NCI-H2107 treated with DMSO at 0.1 percent for 48 hours (cell line): ENCODE results near the gene ANKRD40.
"Not testable (repeated sequence)": the region's sequence is repeated elsewhere in the genome, so short reads cannot be mapped to it uniquely, and the experiment has no call there.

ENCODE experiments used
- DNase-seq: peaks from one replicate; lab custom pipeline; 2025; ENCODE audit not compliant: unreplicated experiment; lab: John Stamatoyannopoulos, UW

ANKRD40 gene, protein sequence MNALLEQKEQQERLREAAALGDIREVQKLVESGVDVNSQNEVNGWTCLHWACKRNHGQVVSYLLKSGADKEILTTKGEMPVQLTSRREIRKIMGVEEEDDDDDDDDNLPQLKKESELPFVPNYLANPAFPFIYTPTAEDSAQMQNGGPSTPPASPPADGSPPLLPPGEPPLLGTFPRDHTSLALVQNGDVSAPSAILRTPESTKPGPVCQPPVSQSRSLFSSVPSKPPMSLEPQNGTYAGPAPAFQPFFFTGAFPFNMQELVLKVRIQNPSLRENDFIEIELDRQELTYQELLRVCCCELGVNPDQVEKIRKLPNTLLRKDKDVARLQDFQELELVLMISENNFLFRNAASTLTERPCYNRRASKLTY

GRCh38 chr17:50707289-50708049 lies at the start of gene ANKRD40:
Gene ANKRD40 (minus strand): TSS chr17:50707914. CDS start chr17:50707654, 260 bp downstream.
- peak; percentile 85 for DNase-seq

DNA sequence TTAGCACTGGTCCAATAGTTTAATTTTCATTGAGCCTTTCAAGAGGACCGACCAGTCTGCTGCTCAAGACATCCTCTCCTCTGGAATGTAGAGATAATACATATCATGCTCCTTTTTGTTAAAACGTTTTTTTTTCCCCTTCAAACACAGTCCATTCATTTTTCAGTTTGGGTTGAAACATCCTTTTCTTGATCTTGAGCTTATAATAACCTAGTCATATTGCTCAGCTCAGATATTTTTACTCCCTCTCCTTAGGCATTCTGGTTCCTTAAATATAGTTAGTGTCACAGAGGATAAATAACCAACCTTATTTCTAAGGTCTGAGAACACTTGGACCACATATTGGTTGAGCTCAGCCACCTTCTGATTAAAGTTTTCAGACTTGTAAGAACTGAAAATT lies 46.8 kb upstream of the ANKRD40 start:
- DNase-seq: no peak

- DNase-seq: no peak
These were observed 41.5 kb upstream of the ANKRD40 start for GRCh38 chr17:50749245-50749644.

DNA sequence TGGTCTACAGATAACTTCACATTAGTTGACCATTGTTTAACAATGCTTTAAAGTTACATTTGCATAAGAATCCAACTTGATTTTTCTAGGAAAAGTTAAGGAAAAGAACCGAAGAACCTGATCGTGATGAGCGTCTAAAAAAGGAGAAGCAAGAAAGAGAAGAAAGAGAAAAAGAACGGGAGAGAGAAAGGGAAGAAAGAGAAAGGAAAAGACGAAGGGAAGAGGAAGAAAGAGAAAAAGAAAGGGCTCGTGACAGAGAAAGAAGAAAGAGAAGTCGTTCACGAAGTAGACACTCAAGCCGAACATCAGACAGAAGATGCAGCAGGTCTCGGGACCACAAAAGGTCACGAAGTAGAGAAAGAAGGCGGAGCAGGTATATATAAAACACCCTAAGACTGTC lies 37.9 kb upstream of the ANKRD40 start:
- DNase-seq: no peak

DNA sequence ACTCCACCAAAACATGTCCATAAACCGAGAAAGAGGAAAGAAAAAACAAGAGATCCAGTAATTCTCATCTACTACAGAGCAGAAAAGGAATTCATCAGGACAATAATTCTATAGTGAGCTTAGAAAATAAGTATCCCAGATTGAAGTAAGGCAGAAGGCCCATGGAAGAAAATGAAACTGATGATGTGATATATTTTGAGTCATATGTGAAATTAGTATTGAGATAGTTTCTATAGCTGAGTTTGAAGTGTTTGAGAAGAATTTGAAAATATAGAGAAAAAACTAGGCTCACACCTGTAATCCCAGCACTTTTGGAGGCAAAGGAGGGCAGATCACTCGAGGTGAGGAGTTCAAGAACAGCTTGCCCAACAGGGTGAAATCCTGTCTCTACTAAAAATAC lies 31.4 kb upstream of the ANKRD40 start:
- no peak for DNase-seq

DNA sequence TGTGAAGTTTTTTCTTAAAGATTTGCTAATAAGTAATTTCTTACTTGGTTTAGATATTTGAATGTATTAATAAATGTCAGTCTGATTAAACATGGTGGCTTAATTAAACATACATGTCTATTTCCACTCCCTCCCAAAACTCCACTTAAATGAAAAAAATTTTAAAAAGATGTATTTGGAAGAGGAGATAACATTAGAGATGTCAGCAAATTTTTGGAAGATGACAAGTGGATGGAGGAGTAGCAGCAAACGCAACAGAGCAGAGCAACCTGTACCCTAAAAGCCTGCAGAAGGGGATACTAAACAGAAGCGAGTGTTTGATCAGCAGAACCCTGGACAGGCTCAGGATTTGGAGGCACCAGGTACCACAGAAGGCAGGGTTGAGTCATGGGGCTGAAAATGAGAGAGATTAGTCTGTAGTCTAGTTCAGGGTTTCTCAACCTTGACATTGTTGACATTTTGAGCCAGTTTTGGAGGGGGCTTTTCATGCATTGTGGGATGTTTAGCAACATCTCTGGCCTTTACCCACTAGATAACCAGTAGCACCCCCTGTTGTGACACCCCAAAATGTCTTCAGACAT lies 29.5 kb upstream of the ANKRD40 start:
- no peak for DNase-seq

DNA sequence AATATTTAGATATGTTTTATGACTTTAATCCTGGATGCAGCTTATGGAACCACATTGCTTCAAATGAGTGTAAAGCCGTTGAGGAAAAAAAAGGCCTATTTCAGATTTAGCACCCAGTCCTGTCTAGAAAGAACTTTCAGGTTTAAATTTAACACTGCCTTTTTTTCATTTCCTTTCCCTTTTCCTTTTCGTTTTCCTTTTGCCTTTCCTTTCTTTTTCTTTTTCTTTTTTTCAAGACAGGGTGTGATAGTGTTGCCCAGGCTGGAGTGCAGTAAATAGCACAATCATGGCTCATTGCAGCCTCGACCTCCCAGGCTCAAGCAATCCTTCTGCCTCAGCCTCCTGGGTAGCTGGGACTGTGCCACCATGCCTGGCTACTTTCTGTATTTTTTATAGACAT lies 27.6 kb upstream of the ANKRD40 start:
- no peak for DNase-seq

DNA sequence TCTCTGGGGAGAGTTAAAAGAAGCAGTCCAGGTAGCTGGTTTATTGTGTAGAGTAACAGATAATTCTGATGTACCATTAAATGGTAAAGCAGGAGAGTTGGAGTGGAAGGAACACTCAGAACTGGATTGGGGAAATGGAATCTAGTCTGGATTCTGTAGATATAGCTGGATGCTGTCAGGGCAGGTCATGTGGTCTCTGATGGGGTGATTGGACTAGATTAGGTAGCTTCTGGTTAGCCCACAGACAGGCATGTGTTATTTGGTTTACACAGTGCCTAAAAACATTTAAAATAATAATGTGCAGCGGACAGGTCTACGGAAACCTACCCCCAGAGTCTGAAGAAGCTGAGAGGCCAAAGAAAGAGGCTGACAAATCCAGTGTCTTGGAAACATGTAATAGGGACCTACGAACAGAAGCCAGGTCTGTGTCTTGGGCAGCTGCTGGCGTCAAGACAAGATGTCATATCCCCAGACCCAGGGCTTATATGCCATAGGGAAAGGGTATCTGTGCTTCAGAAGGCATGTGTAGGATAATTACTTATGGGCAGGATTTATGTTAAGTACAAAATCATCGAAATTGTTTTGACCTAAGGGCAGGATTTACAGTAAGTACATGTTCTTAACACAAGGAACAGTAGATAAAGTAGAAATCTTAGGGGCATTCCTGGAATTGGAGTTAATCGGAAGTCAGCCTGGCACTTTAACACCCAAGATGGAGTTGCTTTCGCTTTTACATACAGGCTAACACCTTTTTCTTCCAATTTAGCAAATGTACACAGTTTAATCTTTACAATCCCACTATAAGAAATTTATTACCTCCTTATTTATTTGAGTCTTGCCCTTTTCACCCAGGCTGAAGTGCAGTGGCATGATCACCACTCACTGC lies 24.1 kb upstream of the ANKRD40 start:
- no peak for DNase-seq

DNA sequence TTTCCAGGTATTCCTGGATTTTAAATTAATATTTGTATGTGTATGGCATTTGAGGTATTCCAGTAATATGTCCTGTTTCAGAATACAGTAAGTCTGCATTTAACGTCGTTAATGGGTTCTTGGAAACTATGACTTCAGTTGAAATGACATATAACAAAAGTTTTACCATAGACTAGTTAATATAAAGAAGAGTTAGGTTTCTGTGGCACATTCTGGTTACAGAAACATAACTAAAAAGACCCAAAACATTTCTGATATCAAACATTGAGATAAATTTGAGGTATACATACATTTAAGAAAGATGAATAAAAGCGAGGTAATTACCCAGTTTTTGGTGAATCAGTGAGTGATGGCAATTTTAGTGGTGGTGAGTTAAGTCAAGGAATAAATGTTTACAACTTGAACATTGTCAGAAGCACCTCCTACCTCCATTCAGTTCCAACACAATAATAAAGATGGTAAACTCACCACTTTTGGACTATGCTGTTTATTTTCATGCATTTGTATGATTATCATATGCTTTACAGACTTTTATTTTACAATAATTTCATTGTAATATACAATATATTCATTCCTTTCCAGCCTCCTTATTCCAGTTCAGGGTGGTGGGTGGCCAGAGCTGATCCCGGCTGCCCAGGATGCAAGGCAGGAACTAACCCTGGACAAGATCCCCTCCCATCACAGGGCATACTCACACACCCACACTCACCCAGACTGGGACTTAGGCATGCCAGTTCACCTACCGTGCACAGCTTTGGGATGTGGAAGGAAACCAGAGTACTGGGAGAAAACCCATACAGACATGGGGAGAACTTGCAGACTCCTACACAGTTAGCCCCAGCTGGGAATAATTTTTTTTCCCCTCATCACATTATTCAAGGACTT lies 21.4 kb upstream of the ANKRD40 start:
- DNase-seq: no peak

GRCh38 chr17:50728112-50728429 lies 20.4 kb upstream of the ANKRD40 start:
- DNase-seq: no peak

GRCh38 chr17:50725769-50726655 lies 18.3 kb upstream of the ANKRD40 start:
- DNase-seq: no peak

DNA sequence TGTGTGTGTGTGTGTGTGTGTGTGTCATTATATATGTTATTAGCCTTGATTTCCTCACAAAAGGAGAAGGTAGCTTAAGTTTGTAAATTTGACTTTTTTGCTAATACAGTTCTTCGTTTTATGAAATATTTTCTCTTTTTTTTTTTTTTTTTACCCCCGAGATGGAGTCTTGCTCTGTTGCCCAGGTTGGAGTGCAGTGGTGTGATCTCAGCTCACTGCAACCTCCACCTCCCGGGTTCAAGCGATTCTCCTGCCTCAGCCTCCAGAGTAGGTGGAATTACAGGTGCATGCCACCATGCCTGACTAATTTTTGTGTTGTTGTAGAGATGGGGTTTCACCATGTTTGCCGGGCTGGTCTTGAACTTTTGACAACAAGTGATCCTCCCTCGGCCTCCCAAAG lies 16.9 kb upstream of the ANKRD40 start:
- DNase-seq: not testable (repeated sequence)

GRCh38 chr17:50722746-50723145 lies 15.0 kb upstream of the ANKRD40 start:
- DNase-seq: no peak

- no peak for DNase-seq
These were observed 13.7 kb upstream of the ANKRD40 start for GRCh38 chr17:50721194-50722010.

GRCh38 chr17:50719924-50720794 lies 12.4 kb upstream of the ANKRD40 start:
- peak; percentile 20 for DNase-seq

DNA sequence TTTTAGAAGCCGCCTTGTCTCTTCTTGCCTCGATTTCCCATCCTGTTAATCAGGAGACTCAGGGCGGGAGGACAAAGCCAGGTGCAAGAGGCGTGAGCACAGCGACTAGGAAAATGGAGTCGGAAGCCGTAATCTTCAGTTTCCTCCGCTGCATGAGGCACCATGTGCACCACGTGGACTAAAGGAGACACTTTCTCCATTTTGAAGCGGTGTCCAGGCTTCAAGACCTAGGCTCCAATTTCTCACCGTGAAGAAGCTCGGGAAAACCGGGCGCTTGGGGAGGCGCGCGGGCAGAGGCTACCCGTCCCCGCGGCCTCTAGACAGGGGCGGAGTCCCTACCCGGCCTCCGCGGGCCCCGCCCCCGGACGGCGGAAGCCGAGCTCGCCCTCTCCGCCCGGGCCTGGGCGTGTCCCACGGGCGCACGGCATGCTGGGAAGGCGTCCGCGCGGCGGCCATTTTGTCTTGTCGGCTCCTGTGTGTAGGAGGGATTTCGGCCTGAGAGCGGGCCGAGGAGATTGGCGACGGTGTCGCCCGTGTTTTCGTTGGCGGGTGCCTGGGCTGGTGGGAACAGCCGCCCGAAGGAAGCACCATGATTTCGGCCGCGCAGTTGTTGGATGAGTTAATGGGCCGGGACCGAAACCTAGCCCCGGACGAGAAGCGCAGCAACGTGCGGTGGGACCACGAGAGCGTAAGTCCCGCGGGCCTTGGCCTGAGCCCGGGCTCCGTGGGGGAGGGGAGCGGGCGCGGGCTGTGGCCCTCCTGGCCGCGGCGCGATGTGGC lies 11.6 kb upstream of the ANKRD40 start, which contains the start of gene LUC7L3:
Gene LUC7L3 (plus strand): TSS at position 460 of the 780 bp plus-strand sequence. CDS start 130 bp downstream, at position 590.
- peak; percentile 81 for DNase-seq
